Nephron (organoid): ENCODE data around the gene BUD23.

Source experiments
- H3K27ac Mint-ChIP-seq, 3 experiments: 2 replicates each; pipeline ENCODE4 v1.8.0; 2020; ENCODE audit warnings: mixed read lengths in 3 of 3, mild to moderate bottlenecking in 2 of 3, moderate library complexity in 1 of 3
- H3K27me3 Mint-ChIP-seq: 2 replicates; pipeline ENCODE4 v1.8.0; 2021; ENCODE audit warnings: low read depth, mild to moderate bottlenecking, moderate library complexity, mixed read lengths
- H3K36me3 Mint-ChIP-seq: 2 replicates; pipeline ENCODE4 v1.8.0; 2020; ENCODE audit warnings: low read depth, mixed read lengths
- H3K4me1 Mint-ChIP-seq: 2 replicates; pipeline ENCODE4 v1.8.0; 2020; ENCODE audit warnings: mixed read lengths
- H3K4me3 Mint-ChIP-seq, 3 experiments: 2 replicates each; pipeline ENCODE4 v1.8.0; 2020; ENCODE audit warnings: mild to moderate bottlenecking in 3 of 3, mixed read lengths in 3 of 3, moderate library complexity in 2 of 3
- H3K9me3 Mint-ChIP-seq: 2 replicates; pipeline ENCODE4 v1.8.0; 2020; ENCODE audit warnings: mixed read lengths
- TF ChIP-seq, protein P1 (sequence below), 3 experiments: fragments of 200-600 bp; sonication (generic); IDR thresholded peaks; one replicate each; pipeline ENCODE4 v1.5.0; 2021; ENCODE audit warnings: antibody characterized with exemption in 3 of 3; ENCODE audit not compliant: unreplicated experiment in 3 of 3

The BUD23 gene

DNA sequence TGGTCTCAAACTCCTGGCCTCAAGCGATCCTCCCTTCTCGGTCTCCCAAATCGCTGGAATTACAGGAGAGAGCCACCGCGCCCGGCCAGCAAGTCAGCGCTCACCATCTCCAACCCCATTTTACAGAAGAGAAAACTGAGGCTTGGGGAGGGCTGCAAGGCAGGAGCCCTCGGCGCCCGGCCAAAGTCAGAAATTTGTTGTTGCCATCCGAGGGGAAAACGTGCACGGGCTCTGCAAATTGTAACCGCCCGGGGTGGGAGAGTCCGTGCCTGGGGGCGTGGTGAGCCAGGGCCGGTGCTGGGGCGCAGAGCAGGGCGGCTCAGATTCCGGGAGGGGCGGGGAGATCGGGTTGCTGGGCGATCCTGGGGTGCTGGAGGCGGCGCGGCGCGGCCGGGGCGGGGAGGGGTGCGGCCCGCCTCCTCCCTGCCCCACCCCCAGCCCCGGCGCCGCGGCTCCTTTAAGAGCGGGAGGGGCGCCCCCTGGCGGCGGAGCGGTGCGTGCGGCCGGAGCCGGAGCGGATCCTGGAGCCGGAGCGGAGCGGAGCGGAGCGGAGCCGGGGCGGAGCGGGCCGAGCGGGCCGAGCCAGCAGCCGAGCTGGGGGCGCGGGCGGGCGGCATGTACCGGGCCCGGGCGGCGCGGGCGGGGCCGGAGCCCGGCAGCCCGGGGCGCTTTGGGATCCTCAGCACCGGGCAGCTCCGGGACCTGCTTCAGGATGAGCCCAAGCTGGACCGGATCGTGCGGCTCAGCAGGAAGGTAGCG, 15.9 kb upstream of the BUD23 start, which contains the start of gene VPS37D:
Gene VPS37D, plus strand, starts transcription at position 488 of the 759 bp plus-strand sequence. Its CDS starts 128 bp downstream, at position 616.
- peak within 1 kb of the TSS; percentile 91 to 97 (median 96) for H3K27ac Mint-ChIP-seq
- H3K36me3 Mint-ChIP-seq: peaks cover 7% of the 10 kb centered on the region
- peak within 1 kb of the TSS; percentile 94 to 95 (median 94) for H3K4me3 Mint-ChIP-seq
- H3K9me3 Mint-ChIP-seq: peaks cover 8% of the 10 kb centered on the region
- peaks cover 16% of the 10 kb centered on the region for H3K27me3 Mint-ChIP-seq
- TF ChIP-seq, protein P1, sequence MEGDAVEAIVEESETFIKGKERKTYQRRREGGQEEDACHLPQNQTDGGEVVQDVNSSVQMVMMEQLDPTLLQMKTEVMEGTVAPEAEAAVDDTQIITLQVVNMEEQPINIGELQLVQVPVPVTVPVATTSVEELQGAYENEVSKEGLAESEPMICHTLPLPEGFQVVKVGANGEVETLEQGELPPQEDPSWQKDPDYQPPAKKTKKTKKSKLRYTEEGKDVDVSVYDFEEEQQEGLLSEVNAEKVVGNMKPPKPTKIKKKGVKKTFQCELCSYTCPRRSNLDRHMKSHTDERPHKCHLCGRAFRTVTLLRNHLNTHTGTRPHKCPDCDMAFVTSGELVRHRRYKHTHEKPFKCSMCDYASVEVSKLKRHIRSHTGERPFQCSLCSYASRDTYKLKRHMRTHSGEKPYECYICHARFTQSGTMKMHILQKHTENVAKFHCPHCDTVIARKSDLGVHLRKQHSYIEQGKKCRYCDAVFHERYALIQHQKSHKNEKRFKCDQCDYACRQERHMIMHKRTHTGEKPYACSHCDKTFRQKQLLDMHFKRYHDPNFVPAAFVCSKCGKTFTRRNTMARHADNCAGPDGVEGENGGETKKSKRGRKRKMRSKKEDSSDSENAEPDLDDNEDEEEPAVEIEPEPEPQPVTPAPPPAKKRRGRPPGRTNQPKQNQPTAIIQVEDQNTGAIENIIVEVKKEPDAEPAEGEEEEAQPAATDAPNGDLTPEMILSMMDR (IDR thresholded peaks at IDR 0.05; ENCODE audit: unreplicated experiment in 3 of 3): peak; percentile 72 to 83 (median 78)
- H3K4me1 Mint-ChIP-seq: peaks cover 11% of the 10 kb centered on the region

DNA sequence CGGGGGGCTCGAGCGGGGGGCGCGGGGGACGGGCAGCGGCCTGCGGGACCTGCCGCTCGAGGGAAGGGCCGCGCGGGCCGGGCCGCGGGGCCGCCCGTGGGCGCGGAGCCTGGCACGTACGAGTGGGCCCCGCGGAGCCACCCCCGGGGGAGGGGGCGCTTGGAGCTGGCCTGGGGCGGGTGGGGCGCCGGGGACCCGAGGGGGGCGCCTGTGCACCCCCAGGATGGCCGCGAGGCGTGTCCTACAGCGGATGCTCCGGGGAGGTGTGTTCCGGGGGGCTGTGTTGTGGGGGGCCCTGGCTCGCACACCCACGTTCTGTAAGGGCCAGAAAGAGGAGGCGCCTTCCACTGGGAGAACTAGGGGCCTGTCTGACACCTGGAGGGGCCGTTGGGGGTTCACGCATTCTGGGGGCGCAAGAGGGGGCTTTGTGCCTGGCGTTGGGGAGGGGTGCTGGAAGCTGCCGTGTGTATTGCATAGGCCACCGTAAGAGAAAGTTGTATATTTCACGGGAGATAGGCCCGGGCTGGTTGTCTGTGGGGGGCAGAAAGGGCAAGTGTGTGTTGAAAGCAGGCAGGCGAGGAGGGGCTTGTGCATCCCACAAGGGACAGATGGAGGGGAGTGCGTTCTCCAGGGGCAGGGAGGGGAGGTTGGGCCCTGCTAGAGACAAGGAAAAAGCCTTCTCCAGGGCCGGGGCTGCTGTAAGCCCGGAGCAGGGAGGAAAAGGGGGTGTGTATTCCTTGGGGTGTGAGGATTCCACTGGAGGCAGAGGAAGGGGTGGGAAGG, 15.1 kb upstream of the BUD23 start:
- peaks cover 11% of the 10 kb centered on the region for H3K4me1 Mint-ChIP-seq
- TF ChIP-seq, protein P1 (IDR thresholded peaks at IDR 0.05; ENCODE audit: unreplicated experiment in 3 of 3): no peak
- H3K4me3 Mint-ChIP-seq: peak overlapping the region; percentile 94 to 95 (median 94)
- H3K9me3 Mint-ChIP-seq: peaks cover 2% of the 10 kb centered on the region
- peak overlapping the region; percentile 91 to 97 (median 96) for H3K27ac Mint-ChIP-seq
- H3K36me3 Mint-ChIP-seq: peaks cover 7% of the 10 kb centered on the region
- peaks cover 13% of the 10 kb centered on the region for H3K27me3 Mint-ChIP-seq

DNA sequence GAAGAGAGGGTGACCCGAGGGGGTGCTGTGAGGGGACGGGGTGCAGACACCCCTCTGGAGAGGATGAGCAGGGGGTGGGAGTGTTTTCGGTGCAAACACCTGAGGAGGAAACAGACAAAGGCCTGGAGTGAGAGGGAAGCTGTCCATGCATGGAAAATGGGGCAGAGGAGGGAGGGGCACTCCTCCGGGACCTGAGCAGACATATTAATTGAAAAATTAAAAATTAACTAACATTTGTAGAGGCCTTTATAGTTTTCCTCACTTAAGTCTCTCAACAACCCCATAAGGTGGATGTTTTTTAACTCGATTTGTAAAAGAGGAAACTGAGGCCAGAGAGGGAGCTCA, 14.5 kb upstream of the BUD23 start:
- H3K27me3 Mint-ChIP-seq: peaks cover 7% of the 10 kb centered on the region
- peak overlapping the region; percentile 91 to 97 (median 96) for H3K27ac Mint-ChIP-seq
- TF ChIP-seq, protein P1 (IDR thresholded peaks at IDR 0.05; ENCODE audit: unreplicated experiment in 3 of 3): no peak
- peaks cover 7% of the 10 kb centered on the region for H3K36me3 Mint-ChIP-seq
- peaks cover 11% of the 10 kb centered on the region for H3K4me1 Mint-ChIP-seq
- no peaks in the 10 kb centered on the region for H3K9me3 Mint-ChIP-seq
- peak overlapping the region; percentile 94 to 95 (median 94) for H3K4me3 Mint-ChIP-seq

- TF ChIP-seq, protein P1 (IDR thresholded peaks at IDR 0.05; ENCODE audit: unreplicated experiment in 3 of 3): no peak
- Mint-ChIP-seq H3K27ac (peak overlapping the region in 2 of 3 experiments; percentile 91 to 97), H3K9me3 (no peaks in the 10 kb centered on the region), H3K27me3 (peaks cover 4% of the 10 kb centered on the region), H3K4me3 (peak overlapping the region; percentile 94 to 95 (median 94)), H3K4me1 (peaks cover 11% of the 10 kb centered on the region), H3K36me3 (peaks cover 7% of the 10 kb centered on the region)
These were observed 14.1 kb upstream of the BUD23 start for GRCh38 chr7:73669288-73669701.

DNA sequence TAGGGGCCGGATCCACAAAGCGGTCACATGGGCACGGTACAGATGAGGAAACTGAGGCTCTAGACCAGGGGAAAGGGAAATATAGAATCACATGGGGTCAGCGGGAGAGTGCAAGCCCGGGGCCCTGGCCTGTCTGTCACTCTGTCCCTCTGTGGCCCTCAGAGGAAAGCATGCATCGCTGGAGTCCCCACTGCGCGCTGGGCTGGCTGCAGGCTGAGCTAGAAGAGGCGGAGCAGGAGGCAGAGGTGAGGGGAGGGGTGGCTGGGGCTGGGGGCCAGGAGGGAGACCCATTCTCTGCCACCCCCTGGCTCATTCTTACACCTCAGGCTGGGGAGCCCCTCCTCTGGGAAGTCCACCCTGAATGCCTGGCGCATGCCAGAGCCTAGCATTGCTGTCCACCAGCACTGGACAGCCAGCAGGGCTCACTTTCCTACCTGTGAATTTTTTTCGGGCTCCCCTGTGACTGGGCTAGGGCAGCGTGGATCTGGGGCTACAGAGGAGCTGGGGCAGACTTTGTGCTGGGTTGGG, 13.5 kb upstream of the BUD23 start:
- Mint-ChIP-seq H3K27me3 (peaks cover 3% of the 10 kb centered on the region), H3K4me1 (peaks cover 11% of the 10 kb centered on the region), H3K27ac (peak overlapping the region in 1 of 3 experiments; percentile 64), H3K4me3 (peak overlapping the region; percentile 76 to 94 (median 78)), H3K9me3 (no peaks in the 10 kb centered on the region), H3K36me3 (peaks cover 7% of the 10 kb centered on the region)
- TF ChIP-seq, protein P1 (IDR thresholded peaks at IDR 0.05; ENCODE audit: unreplicated experiment in 3 of 3): no peak
